ENCODE results near the gene EYS.
"Not testable (repeated sequence)": the region's sequence is repeated elsewhere in the genome, so short reads cannot be mapped to it uniquely, and the experiment has no call there.

EYS gene

DNA sequence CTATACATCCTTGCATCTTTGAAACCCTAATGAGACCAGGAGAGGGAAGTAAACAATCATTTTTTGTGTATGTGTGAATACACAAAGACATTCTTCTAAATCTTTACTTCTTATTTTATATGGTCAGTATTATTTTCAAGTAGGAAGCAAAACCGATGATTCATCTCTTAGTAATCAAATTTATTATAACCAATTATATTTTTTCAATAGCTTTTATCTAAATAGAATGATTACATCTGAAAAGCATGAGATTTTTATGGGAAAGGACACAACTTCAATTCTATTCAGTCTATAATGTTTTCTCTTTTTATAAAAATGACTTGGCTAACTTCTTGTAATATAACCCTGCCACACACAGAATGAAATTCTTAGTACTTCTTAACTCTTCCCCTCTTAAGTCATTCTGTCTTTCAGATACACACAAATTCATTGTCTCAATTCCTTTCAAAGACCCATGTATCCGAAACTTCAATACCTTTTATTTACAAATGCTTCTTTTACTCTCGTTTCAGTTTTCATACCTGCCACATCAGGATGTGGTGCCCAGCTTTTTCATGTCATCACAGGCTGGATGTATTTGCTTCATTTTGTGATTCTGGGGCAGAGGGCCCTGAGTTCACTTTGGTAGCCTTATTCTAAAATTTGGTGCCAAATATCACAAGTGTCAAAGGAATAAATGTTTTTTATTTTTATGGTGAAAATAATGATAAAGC is 1844.4 kb downstream of the EYS start:
- DNase-seq, result no peak

DNA sequence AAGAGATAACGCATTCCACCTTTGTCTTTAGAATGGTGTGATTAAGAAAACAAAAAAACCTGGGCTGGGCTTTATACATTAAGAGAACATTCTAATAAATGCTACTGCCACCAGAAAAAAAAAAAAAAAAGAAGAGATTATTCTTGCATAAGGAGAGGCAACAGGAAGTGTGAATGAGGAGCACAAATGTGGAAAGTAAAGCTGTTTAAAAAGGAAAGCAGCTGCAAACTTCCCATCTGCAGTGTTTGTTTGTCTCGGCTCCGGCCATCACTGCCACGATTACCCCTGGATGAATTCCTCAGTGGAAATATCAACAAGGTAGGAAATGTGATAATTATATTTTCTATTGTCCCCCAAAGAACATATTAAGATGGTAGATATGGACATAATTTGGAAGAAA is 1847.5 kb downstream of the EYS start:
- DNase-seq, result no peak

DNA sequence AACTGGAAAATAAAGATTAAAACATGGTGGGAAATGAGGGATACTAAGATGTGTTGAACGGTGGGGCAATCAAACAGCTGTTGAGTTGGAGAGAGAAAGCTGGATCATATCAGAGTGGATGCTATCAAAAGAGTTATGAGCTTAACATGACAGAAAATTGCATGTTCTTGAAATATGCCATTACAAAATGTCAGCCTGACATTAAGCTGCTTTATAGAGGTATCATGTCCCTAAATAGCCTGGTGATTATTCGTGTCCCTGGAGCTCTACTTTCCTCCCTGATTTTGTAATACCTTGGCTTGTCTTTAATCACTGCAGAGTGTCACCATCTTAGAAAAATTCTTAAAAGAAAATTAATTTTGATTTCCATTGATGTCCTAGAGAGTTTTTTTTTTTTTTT is 1848.3 kb downstream of the EYS start:
- DNase-seq, result no peak

DNA sequence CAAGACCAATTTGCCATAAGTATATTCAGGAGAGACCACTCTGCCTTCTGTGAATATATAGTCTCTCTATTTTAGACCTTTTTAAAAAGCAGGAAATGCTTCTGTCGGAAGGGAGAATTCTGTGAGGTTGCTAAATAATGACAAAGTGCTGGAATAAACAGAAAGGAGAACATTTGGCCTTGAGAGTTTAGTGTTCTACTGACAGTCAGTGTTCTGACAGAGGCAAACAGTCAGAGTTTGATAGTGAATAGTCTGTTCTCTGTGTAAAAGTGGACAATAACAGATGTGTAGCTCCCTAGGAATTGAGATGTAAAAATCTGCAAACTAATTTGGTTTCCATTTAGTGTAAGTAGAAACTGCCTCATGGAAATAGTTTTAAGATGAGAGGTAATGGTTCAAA is 1850.8 kb downstream of the EYS start:
- DNase-seq, result no peak

DNA sequence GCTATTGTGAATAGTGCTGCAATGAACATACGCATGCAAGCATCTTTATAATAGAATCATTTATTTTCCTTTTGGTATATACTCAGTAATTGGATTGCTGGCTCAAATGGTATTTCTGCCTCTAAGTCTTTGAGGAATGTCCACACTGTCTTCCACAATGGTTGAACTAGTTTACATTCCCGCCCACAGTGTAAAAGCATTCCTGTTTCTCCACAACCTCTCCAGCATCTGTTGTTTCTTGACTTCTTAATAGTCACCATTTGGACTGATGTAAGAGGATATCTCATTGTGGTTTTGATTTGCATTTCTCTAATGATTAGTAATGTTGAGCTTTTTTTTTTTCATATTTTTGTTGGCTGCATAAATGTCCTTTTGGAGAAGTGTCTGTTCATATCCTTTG is 1862.7 kb downstream of the EYS start:
- DNase-seq, result no peak

DNA sequence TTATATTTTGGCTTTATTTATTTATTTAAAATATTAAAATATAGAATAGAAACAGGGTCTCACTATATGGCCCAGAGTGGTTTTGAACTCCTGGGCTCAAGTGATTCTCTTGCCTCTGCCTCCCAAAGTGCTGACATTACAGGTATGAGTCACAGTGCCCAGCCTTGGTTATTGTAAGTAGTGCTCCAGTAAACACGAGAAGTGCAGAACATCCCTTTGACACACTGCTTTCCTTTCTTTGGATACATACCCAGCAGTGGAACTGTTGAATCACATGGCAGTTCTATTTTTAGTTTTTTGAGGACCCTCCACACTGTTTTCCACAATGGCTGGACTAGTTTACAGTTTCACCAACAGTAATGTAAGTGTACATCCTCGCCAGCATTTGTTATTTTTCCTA is 1867.5 kb downstream of the EYS start:
- DNase-seq, result no peak

DNA sequence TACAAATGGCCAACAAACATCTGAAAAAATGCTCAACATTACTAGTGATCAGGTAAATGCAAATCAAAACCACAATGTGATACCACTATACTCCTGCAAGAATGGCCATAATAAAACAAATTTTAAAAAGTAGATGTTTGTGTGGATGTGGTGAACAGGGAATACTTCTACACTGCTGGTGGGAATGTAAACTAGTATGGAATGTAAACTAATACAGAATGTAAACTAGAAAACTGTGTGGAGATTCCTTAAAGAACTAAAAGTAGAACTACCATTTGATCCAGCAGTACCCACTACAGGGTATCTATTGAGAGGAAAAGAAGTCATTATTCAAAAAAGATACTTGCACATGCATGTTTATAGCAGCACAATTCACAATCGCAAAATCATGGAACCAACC is 1878.3 kb downstream of the EYS start:
- not testable (repeated sequence) for DNase-seq

GRCh38 chr6:63824722-63825121 is 1882.3 kb downstream of the EYS start:
- DNase-seq, result no peak

DNA sequence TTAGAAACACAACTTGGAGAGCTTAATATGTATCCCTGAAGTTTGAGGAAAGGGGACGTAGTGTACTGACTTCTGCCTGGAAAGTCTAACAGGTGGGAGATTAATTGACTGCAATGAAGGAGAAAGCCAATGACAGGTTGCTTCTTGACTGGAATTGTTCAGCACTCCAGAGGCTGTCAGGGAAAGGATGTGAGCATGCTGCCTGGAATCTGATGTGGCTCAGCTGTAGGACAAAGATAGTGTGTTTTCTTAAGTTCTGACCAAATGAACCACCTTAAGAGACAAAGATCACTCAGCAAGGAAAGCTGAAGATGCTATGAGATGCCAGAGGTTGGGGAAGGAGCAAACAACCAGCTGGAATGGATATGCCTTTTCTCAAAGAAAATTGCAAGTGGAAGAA is 1885.6 kb downstream of the EYS start:
- no peak for DNase-seq

- DNase-seq, result no peak
Observed at GRCh38 chr6:63819831-63820230, 1887.2 kb downstream of the EYS start.

DNA sequence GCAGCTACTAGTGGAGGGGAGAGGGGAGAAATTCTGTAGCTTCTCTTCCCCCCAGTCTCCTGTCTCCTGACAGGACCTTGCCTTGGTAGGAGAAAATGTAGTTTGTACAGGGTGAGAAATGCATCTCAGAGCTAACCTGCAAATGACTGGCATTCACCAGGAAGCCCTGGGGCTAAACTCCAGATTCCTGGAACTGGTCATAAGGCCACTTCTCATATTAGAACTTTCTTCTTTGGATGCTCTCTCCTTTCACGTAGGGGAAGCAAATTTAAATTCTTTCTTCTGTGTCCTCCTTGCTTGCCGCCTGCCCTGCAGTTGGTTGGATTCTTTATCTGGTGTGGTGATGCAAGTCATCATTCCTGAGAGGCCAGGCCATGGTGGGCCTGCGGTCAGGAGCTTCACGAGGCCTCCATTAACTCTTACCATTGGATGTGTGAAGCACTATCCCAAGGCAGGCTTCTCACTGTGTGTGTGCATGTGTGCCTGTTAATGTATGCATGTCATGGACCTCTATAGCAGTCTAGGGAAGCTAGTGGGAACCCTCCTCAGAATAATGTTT is 1889.5 kb downstream of the EYS start:
- DNase-seq, result no peak

- DNase-seq, result no peak
Observed at GRCh38 chr6:63816982-63817436, 1890.0 kb downstream of the EYS start.

DNA sequence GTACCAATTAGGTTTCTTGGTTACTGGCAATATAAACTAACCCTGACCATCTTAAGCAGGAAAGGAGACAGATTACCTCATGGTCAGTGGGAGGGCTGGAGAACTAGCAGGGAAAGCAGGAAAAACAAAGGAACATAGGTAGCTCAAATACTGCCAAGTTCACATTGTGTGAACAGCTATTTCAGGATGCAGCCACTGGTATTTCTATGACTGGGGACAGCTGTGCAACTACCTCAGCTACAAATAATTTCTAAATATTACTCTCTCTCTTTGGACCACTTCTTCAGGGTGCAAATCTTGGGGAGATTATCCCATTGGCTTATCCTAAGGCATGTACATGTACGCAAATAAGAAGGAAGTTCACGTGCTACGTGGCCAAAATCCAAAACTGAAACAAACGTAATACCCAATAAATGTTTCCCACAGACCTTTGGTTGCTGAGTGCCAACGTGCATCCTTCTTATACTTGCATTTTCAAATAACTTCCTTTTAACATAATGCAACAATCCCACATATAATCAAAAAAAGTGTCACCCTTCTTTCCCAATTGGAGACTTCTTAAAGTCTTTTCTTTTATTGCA is 1890.5 kb downstream of the EYS start:
- no peak for DNase-seq

DNA sequence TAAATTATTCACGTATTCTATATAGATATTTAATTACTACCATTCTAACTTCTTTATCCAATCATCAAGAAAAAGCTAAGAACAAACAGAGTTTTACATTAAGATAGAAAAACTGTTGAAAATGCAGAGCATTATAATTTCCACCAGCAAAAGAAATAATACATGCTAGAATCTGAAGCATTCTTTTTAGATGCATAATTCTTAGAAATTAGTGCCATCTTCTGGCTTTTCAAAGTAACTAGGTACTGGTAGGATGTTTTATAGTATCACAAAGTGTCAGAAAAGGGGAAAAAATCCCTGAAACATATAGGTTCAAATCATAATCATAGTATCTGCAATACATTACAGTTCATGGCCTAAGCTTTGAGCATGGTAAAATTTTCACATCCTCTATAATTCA is 1892.6 kb downstream of the EYS start:
- no peak for DNase-seq

GRCh38 chr6:63813566-63814120 is 1893.4 kb downstream of the EYS start:
- no peak for DNase-seq

- no peak for DNase-seq
Observed at GRCh38 chr6:63808576-63808975, 1898.5 kb downstream of the EYS start.

DNA sequence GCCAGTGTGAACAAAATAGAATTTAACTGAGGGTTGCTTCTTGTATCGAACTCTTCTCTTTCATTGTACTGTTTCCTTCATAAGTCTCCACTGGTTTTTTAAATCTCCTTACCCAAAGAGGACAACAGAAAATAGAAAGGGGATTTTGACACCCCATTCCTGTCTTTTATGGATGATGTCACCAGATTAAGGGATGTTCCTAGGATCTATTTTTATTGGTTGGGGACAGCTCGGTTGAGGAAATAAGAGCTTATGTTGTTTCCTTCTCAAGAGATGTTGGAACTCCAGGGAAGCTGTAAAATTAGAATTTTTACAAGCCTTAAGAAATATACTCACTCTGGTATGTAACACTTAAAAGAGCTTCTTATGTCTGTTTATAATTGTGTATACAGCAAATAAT is 1900.0 kb downstream of the EYS start:
- no peak for DNase-seq

DNA sequence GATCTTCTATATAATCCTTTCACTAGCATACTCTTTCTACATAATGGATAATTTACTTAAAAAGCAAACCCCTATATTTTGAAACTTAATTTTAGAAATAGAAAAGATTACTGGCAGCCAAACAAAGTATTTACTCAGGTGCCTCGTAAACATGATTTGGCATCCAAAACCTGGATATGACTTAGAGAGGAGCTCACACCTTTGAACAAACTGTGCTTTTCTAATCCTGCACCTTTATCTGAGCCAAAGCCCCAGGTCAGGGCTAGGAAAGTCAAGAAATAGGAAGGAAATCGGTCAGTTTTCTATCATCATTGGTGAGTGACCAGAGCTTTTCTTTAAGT is 1900.5 kb downstream of the EYS start:
- no peak for DNase-seq

DNA sequence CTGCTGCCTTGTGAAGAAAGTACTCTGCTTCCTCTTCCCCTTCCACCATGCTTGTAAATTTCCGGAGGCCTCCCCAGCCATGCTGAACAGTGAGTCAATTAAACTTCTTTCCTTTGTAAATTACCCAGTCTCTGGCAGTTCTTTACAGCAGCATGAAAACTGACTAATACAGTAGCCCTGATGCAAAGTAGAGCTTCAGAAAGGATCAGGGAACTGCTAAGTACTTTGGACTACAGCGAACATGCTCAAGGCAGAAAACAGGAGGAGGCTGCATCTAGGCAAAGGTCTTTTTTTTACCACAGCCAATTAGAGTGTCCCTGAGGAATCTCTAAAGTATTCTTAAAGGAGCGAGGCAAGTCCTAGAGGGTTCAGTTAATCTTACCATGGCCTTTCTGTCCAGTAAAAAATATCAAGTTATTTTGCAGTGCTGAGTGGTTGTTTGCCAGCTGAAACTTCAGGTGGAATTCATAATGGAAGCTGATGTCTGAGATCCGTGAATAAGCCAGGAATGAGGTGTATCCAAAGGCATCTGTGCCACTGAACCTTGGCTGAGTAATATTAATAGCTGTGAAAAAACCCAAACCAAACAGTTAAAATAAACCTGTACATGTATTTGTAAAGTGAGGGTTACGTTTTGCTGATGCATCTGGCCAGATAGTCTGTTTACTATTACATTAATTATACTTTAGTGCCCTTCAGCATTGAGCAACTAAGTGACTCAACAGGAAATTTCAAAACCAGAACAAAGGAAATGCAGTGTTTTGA is 1901.0 kb downstream of the EYS start:
- no peak for DNase-seq

DNA sequence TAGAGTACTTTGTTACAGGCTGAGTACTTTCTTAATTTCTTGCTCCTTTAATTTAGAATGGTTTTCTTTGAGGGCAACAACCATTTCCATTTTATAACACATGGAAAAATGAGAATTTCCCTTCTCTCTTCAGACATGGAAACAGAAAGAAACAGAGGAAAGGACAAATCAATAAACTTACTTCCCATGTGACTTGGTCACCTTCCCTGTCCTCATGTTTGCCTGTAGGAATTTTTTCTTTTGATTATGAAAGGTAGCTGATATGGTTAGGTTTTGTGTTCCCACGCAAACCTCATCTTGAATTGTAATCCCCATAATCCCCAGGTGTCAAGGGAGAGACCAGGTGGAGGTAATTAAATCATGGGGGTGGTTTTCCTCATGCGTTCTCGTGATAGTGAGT is 1901.7 kb downstream of the EYS start:
- DNase-seq, result no peak

DNA sequence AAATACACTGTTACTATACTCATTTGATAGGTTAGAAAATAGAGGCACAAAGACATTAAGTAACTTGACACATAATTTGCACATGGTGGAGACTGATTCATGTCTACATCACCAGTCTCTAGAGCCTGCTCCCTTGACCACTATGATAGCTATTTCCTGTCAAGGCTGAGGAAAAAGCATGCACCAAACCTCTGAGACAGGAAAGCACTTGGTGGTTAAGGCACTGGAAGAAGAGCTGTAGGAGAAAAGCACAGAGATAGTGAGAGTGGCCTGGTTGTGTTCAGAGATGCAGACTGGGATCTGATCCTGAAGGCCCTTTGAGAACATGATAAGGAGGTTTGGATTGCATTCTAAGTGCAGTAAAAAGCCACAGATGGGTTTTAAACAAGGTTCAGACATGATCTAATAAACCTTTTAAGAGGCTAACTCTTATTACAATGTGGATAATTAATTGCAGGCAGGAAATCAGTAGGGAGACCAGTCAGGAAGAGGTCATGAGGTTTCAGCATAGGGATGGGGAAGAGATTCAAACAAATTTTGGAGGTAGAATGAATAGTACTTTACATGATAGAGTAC is 1902.6 kb downstream of the EYS start:
- no peak for DNase-seq

DNA sequence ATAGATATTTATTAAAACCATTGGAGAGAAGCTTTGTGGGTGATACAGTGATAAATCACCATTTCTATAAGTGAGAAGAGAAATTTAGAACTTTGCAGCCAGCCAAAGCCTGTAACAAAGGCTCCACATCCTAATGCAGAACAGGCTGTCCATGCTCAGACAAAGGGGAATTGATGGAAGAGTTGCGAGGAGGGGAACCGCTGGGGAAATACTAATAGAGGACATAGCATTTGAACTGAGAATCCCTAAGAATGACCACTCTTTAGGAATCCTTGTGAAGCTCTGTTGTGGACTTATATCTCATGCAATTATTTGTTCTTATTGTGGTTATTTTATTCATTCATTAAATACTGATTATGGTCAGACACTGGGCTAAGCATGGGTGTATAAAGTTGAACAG is 1903.7 kb downstream of the EYS start:
- no peak for DNase-seq

GRCh38 chr6:63802606-63803206 is 1904.3 kb downstream of the EYS start:
- no peak for DNase-seq
